Activated naive CD4-positive, alpha-beta T cell treated with anti-CD3 and anti-CD28 coated beads, Interleukin-2, amount 10 ng/mL, durations not matched to agents 7 days and 5 days (primary cell): ENCODE data around the gene MPEG1.

Experiments
- CTCF ChIA-PET: fragments of 350-600 bp; sonication (Branson Sonifier 250); formaldehyde crosslinking; loops from one replicate; lab custom pipeline; 2021; ENCODE audit warnings: antibody characterized with exemption; lab: Charles Lee
- DNase-seq: peaks from one replicate; pipeline ENCODE4 v3.0.0-alpha.2; 2020
- H3K27ac Mint-ChIP-seq: one replicate; pipeline ENCODE4 v1.8.0; 2021; ENCODE audit warnings: mild to moderate bottlenecking, moderate library complexity, mixed read lengths
- H3K27me3 Mint-ChIP-seq: one replicate; pipeline ENCODE4 v1.8.0; 2021; ENCODE audit warnings: mild to moderate bottlenecking, mixed read lengths
- H3K36me3 Mint-ChIP-seq: one replicate; pipeline ENCODE4 v1.8.0; 2021; ENCODE audit warnings: mixed read lengths
- H3K4me1 Mint-ChIP-seq: one replicate; pipeline ENCODE4 v1.8.0; 2021; ENCODE audit warnings: mixed read lengths
- H3K4me3 Mint-ChIP-seq: one replicate; pipeline ENCODE4 v1.8.0; 2021; ENCODE audit warnings: mild to moderate bottlenecking, moderate library complexity, mixed read lengths
- H3K9me3 Mint-ChIP-seq: one replicate; pipeline ENCODE4 v1.8.0; 2021; ENCODE audit warnings: mixed read lengths

MPEG1 gene

DNA sequence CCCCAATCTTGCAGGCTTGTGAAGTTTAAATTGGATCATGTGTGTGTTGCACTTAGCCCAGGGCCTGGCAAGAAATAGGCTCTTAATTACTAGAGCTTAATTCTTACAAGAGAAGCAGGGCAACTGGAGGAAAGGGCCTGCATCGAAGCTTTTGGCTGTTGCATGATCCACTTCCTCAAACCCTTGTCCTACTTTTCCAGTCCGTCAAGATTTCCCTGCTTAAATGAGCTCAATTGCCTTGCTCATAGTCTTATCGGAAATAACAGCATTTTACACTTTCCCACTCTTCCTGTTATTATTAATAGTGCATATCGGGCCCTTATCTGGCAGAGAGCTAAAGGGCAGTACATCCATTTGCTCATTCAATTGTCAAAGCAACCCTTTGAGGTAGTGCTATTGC lies 22.7 kb downstream of the MPEG1 start:
- CTCF ChIA-PET = interaction anchor here (0.8 to 1.3 kb wide), 3 partner anchors 12 to 19 kb away, joined by 3 to 5 read pairs (median 3); partner anchors contain the start of gene DTX4
- peaks cover 17% of the 10 kb centered on the region for H3K27me3 Mint-ChIP-seq
- H3K27ac Mint-ChIP-seq = no peak overlapping the region
- no peak for DNase-seq
- no peaks in the 10 kb centered on the region for H3K36me3 Mint-ChIP-seq
- H3K9me3 Mint-ChIP-seq = no peaks in the 10 kb centered on the region
- no peak overlapping the region for H3K4me3 Mint-ChIP-seq
- no peaks in the 10 kb centered on the region for H3K4me1 Mint-ChIP-seq

DNA sequence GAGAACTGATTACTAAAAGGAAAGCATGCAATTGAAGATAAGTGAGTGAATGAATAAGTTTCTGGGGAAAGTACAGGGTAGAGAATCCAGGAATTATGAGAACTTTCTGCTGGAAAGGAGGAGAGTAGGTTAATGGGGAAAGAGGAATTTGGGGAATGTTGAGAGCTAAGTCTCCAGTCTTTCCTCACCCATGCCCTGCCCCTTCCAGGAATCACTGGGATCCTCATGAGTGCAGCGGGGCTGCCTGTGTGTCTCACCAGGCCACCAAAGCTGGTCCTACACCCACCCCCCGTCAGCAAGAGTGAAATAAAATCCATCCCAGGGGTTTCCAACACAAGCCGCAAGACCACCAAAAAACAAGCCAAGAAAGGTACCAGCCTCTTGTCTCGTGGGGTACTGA lies 23.8 kb downstream of the MPEG1 start:
- CTCF ChIA-PET = no interaction called here
- DNase-seq = no peak
- peaks cover 21% of the 10 kb centered on the region for H3K27me3 Mint-ChIP-seq
- H3K36me3 Mint-ChIP-seq = no peaks in the 10 kb centered on the region
- H3K9me3 Mint-ChIP-seq = no peaks in the 10 kb centered on the region
- H3K4me1 Mint-ChIP-seq = no peaks in the 10 kb centered on the region
- H3K4me3 Mint-ChIP-seq = no peak overlapping the region
- H3K27ac Mint-ChIP-seq = no peak overlapping the region

DNA sequence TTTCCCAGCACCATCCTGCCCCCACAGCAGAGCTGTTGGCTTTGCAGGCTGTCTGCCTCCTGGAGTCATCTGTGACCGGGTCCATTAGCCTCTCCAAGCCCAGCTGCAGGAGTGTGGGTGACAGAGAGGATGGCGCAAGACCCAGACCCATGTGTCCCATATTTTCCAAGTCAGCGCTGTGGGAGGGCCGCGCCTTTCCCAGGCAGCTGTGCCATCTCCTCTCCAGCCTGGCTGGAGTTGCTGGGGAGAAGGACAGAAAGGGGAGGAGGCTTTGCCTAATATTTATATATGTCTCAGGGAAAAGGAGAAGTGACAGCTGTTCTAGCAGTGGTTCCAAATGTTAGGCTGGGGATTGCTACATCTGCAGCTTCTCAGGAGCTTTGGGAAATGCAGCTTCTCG lies 25.1 kb downstream of the MPEG1 start:
- DNase-seq = no peak
- Mint-ChIP-seq H3K27ac (no peak overlapping the region), H3K27me3 (peaks cover 21% of the 10 kb centered on the region), H3K9me3 (no peaks in the 10 kb centered on the region), H3K36me3 (no peaks in the 10 kb centered on the region), H3K4me3 (no peak overlapping the region), H3K4me1 (no peaks in the 10 kb centered on the region)
- CTCF ChIA-PET = interaction anchor here (0.8 to 4.0 kb wide), 8 partner anchors 8 to 234 kb away, joined by 3 to 49 read pairs (median 6); partner anchors contain the start of gene DTX4

DNA sequence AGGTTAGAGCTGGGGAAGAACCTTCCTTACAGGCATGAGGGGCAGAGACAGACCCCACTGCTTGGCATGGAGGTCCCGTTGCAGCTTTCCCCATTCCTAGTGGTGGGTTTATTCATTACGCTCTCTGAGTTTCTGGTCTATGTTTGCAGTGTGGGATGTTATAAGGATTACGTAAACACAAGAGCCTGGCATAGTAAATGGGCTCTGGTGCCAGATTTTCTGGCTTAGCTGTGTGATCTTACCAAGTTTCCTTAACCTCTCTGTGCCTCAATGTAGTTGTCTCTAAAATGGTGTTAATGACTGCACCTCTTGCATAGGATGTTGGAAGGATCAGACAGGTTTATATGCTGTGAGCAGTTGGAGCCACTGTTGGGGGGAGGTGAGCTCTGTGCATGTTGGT lies 25.7 kb downstream of the MPEG1 start:
- no peak for DNase-seq

DNA sequence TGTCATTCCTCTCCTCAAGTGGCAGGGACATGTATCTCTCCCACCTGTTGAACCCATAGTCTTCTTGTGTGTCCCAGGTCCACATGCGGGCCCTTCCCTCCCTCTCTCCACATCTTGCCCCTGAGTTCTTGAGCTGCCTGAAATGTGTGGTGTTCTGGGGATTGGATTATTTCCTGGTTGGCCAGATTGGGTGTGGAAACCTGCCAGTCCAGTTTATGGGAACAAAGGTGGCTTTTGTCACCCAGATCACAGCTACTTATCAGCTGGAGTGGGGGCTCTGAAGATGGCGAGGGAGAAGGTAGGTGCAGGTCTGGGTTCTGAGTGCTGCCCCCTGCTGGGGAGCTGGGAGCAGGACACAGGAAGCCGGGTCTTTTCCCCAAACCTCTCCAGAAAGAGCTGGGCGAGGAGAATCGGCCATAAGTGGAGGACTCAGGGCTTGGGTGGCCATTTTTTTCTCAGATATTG lies 26.6 kb downstream of the MPEG1 start:
- Mint-ChIP-seq H3K36me3 (no peaks in the 10 kb centered on the region), H3K4me3 (no peak overlapping the region), H3K27me3 (peaks cover 19% of the 10 kb centered on the region), H3K4me1 (no peaks in the 10 kb centered on the region), H3K9me3 (no peaks in the 10 kb centered on the region), H3K27ac (no peak overlapping the region)
- CTCF ChIA-PET = interaction anchor here (0.9 to 4.0 kb wide), 17 partner anchors 8 to 613 kb away, joined by 3 to 49 read pairs (median 5); partner anchors contain the start of gene DTX4
- DNase-seq = peak; percentile 62

More for the DNA sequence above, 25.7 kb downstream of the MPEG1 start:
- Mint-ChIP-seq H3K27me3 (peaks cover 21% of the 10 kb centered on the region), H3K4me1 (no peaks in the 10 kb centered on the region), H3K9me3 (no peaks in the 10 kb centered on the region), H3K36me3 (no peaks in the 10 kb centered on the region), H3K4me3 (no peak overlapping the region), H3K27ac (no peak overlapping the region)
- CTCF ChIA-PET = interaction anchor here (0.8 to 4.0 kb wide), 13 partner anchors 9 to 242 kb away, joined by 3 to 49 read pairs (median 5); partner anchors contain the start of gene DTX4

DNA sequence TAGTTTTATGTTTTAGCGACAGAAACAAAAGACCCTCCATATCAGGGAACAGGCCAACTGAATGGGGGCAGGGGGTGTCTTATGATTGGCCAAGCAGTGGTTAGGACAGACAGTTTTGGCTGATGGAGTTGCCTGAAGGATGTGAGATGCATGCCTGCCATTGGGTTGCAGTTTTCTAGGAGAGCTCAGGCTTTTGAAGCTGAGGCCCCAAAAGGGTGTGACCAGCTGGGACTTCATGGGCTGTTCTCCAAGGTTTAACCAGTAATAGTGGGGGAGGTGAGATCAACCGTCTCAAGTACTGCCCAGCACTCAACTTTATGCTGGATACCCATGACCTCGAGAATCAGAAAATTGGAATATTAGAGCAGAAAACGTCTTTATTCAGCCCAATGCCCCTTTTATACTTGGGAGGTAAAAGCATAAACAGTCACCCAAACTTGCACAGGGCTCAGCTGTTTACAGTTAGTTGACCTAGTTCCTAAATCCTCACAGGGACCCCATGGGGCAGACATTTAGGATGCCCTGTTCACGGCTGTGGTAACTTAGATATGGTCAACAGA lies 27.3 kb downstream of the MPEG1 start:
- H3K4me1 Mint-ChIP-seq = no peaks in the 10 kb centered on the region
- H3K27ac Mint-ChIP-seq = no peak overlapping the region
- peaks cover 17% of the 10 kb centered on the region for H3K27me3 Mint-ChIP-seq
- no peak for DNase-seq
- no peak overlapping the region for H3K4me3 Mint-ChIP-seq
- no peaks in the 10 kb centered on the region for H3K9me3 Mint-ChIP-seq
- CTCF ChIA-PET = interaction anchor here (0.9 to 4.0 kb wide), 12 partner anchors 8 to 612 kb away, joined by 3 to 49 read pairs (median 6); partner anchors contain the start of gene DTX4
- no peaks in the 10 kb centered on the region for H3K36me3 Mint-ChIP-seq

DNA sequence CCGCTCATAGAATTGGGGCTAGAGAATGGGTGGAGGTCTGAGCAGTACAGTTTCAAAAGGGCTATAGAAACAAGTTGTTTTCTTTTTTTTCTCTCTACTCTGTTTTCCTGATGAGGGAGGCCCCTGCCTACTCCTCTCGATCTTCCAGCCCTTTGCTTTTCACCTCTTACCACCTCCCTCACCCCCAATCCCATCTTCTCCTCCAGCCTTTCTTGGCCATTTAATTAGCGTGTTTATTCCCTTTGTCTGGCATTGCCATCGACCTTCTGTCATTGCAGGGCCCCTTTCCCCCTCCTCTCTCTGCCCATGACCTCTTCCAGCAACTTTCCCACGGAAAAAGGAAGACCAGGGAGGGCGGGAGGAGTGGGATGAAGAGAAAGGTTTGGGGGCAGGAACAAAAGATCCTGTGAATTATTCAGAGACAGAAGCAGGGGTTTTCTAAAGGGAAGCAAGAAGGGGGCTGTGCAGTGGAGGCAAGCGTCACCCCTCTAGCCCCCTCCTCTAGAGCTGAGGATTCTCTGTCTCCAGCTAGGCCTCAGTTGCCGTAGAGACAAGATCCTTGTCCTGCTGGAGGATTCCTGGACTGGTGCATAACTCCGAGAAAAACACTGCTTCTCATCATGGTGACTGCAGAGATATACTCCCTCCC lies 27.9 kb downstream of the MPEG1 start:
- CTCF ChIA-PET = interaction anchor here (2.8 to 4.0 kb wide), 3 partner anchors 9 to 22 kb away, joined by 16 to 49 read pairs (median 20); partner anchors contain the start of gene DTX4
- no peak for DNase-seq
- Mint-ChIP-seq H3K9me3 (no peaks in the 10 kb centered on the region), H3K4me3 (no peak overlapping the region), H3K27ac (no peak overlapping the region), H3K4me1 (no peaks in the 10 kb centered on the region), H3K27me3 (peaks cover 23% of the 10 kb centered on the region), H3K36me3 (no peaks in the 10 kb centered on the region)

DNA sequence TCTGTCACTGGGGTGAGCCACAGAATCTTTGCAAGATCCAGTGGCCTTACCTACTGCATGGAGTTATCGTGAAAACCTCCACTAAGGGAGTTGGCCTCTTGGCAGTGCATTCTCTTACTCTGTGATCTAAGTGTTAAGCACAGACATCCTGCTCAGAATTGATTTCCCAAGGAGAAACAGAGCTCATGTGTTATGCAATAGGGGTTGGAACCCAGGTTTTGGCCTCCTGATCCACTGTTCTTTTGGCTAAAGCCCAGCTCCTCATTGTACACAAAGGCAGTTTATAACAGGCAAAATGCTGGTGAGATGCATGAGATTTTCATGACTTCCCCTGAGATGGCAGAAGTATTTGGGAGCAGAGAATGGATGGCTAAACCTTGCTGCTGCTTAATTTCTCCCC lies 29.0 kb downstream of the MPEG1 start:
- Mint-ChIP-seq H3K9me3 (peaks cover 5% of the 10 kb centered on the region), H3K27ac (no peak overlapping the region), H3K4me3 (no peak overlapping the region), H3K4me1 (no peaks in the 10 kb centered on the region), H3K36me3 (no peaks in the 10 kb centered on the region), H3K27me3 (peaks cover 30% of the 10 kb centered on the region)
- no peak for DNase-seq
- CTCF ChIA-PET = interaction anchor here (0.6 to 2.2 kb wide), 2 partner anchors 9 to 12 kb away, joined by 3 to 12 read pairs; partner anchors contain the start of gene DTX4

DNA sequence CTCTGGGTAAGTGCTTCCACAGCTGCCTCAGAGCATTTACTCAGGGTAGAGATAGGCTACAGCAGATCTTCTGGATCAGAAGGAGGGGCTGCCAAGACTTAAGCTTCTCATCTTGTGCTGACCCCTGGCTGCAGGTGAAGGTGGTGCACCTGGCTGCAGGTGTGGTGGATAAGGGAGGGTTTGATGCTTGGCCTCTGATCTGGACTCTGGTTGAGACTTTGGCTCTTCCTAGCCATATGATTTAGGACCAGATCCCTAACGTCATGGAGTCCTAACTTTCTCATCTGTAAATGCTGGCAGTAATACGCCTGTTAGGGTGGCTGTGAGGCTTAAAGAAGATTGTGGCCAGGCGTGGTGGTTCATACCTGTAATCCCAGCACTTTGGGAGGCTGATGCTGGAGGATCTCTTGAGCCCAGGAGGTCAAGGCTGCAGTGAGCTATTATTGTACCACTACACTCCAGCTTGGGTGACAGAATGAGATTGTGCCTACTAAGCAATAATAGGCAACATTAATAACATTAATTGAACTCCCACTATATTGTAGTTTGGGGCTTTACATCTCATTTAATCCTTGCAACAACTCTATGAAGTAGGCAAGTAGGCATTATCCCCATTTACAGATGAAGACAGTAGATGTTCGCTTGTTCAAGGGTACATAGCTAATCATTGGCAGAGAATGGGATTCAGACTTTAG lies 30.1 kb downstream of the MPEG1 start:
- CTCF ChIA-PET = interaction anchor here (1.2 to 2.2 kb wide), 2 partner anchors 11 to 25 kb away, joined by 3 to 12 read pairs; partner anchors contain the start of gene DTX4
- Mint-ChIP-seq H3K27me3 (peaks cover 38% of the 10 kb centered on the region), H3K9me3 (peaks cover 5% of the 10 kb centered on the region), H3K27ac (no peak overlapping the region), H3K4me3 (no peak overlapping the region), H3K4me1 (no peaks in the 10 kb centered on the region), H3K36me3 (no peaks in the 10 kb centered on the region)
- DNase-seq = no peak

DNA sequence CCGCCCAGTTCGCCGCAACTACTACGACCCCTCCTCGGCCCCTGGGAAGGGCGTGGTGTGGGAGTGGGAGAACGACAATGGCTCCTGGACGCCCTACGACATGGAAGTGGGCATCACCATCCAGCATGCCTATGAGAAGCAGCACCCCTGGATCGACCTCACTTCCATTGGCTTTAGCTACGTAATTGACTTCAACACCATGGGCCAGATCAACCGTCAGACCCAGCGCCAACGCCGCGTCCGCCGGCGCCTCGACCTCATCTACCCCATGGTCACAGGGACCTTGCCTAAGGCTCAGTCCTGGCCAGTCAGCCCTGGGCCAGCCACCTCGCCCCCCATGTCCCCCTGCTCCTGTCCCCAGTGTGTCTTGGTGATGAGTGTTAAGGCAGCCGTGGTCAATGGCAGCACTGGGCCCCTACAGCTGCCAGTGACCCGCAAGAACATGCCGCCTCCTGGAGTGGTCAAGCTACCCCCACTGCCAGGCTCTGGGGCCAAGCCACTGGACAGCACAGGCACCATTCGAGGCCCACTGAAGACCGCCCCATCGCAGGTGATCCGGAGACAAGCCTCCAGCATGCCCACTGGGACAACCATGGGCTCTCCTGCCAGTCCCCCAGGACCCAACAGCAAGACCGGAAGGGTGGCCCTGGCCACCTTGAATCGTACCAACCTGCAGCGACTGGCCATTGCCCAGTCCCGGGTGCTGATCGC lies 30.8 kb downstream of the MPEG1 start:
- CTCF ChIA-PET = interaction anchor here (1.2 to 2.2 kb wide), 2 partner anchors 10 to 26 kb away, joined by 3 to 12 read pairs; partner anchors contain the start of gene DTX4
- H3K36me3 Mint-ChIP-seq = no peaks in the 10 kb centered on the region
- H3K27ac Mint-ChIP-seq = no peak overlapping the region
- peaks cover 35% of the 10 kb centered on the region for H3K27me3 Mint-ChIP-seq
- no peak overlapping the region for H3K4me3 Mint-ChIP-seq
- DNase-seq = no peak
- H3K9me3 Mint-ChIP-seq = peaks cover 5% of the 10 kb centered on the region
- no peaks in the 10 kb centered on the region for H3K4me1 Mint-ChIP-seq

DNA sequence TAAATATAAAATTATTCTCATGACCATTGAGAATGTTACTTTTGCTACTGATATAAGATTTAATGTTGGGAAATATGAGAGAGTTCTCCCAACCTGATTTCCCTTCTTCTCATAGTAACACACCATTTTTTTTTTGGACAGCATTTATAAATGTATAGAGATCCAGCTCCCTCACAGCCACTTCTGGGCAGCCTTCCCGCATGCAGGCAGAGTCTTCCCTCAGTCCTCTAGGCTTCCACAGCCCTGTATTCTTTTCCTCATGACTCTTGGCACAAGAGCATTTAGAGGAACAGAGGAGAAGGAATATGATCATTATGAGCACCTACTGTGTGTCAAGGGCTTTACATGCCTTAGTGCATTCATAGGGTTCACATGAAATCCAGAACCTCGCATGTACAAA lies 31.8 kb downstream of the MPEG1 start:
- H3K27me3 Mint-ChIP-seq = peaks cover 31% of the 10 kb centered on the region
- H3K9me3 Mint-ChIP-seq = peaks cover 5% of the 10 kb centered on the region
- H3K36me3 Mint-ChIP-seq = no peaks in the 10 kb centered on the region
- H3K4me3 Mint-ChIP-seq = no peak overlapping the region
- H3K27ac Mint-ChIP-seq = no peak overlapping the region
- no peaks in the 10 kb centered on the region for H3K4me1 Mint-ChIP-seq
- DNase-seq = no peak
- CTCF ChIA-PET = interaction anchor here (1.3 kb wide), 1 partner anchor 14 kb away, joined by 3 read pairs; no protein-coding TSS in a partner anchor

DNA sequence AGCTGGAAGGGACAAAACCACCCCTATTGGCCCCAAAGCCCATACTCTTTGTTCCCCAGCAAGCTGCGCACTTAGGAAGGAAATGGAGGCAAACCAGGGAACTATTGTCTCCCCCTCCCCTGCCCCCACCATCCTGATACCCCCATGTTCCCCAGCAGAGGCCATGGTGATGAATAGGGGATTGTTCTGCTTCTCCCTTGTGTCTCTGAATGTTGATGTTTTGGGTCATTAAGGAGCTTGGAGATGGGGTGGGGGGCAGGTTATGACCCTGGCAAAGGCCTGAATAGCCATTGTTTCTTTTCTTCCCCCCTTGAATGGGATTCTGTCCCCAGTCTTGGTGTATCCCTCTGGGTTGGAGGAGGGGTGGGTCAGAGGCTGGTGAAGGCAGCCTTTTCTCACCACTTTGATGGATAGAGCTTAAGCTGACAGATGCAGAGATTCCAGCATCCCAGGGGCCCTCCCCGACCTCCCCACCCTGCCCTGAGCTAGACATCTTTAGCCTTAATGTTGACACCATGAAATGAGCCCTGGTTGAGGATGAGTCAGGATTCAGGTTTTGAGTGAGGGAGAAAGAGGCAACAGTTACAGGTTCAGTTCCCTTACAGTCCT lies 32.5 kb downstream of the MPEG1 start:
- H3K4me3 Mint-ChIP-seq = no peak overlapping the region
- H3K27ac Mint-ChIP-seq = no peak overlapping the region
- no peak for DNase-seq
- H3K4me1 Mint-ChIP-seq = no peaks in the 10 kb centered on the region
- CTCF ChIA-PET = interaction anchor here (0.6 to 1.3 kb wide), 3 partner anchors 14 to 1907 kb away, joined by 3 read pairs; no protein-coding TSS in a partner anchor
- H3K27me3 Mint-ChIP-seq = peaks cover 36% of the 10 kb centered on the region
- H3K36me3 Mint-ChIP-seq = no peaks in the 10 kb centered on the region
- peaks cover 5% of the 10 kb centered on the region for H3K9me3 Mint-ChIP-seq

DNA sequence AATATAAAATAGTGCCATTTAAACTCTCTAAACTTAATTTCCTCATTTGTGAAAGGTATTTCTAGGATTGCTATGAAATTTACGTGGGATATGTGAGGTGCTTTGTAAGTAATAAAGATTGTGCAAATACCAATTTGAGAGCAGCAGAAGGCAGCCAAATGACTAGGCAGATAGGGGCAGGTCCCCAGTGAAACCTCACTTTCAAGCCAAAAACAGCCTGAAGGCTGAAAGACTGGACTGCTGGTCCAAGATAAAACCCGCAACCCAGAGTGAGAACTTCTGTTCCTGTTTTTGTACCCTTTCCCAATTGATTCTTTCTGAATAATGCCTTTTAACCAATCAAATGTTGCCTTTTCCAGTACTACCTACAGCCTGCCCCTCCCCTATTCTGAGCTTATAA lies 33.6 kb downstream of the MPEG1 start:
- H3K4me3 Mint-ChIP-seq = no peak overlapping the region

More for the DNA sequence above, 33.6 kb downstream of the MPEG1 start:
- Mint-ChIP-seq H3K36me3 (no peaks in the 10 kb centered on the region), H3K9me3 (peaks cover 5% of the 10 kb centered on the region), H3K27ac (no peak overlapping the region), H3K4me1 (no peaks in the 10 kb centered on the region), H3K27me3 (peaks cover 42% of the 10 kb centered on the region)
- CTCF ChIA-PET = interaction anchor here (0.8 kb wide), 1 partner anchor 28 kb away, joined by 4 read pairs; no protein-coding TSS in a partner anchor
- no peak for DNase-seq
